Hematopoietic multipotent progenitor cell treated with erythropoietin and hydrocortisone succinate and interleukin-3 and kit ligand, for 17 days (in vitro differentiated cells): Measurements from ENCODE around the gene UNC5B.

Source experiments
- DNase-seq: peaks from one replicate; pipeline ENCODE4 v3.0.0-alpha.2; 2015; ENCODE audit warnings: low spot score

UNC5B gene

GRCh38 chr10:71223347-71224058, 11.1 kb downstream of the UNC5B start:
- no peak for DNase-seq

DNA sequence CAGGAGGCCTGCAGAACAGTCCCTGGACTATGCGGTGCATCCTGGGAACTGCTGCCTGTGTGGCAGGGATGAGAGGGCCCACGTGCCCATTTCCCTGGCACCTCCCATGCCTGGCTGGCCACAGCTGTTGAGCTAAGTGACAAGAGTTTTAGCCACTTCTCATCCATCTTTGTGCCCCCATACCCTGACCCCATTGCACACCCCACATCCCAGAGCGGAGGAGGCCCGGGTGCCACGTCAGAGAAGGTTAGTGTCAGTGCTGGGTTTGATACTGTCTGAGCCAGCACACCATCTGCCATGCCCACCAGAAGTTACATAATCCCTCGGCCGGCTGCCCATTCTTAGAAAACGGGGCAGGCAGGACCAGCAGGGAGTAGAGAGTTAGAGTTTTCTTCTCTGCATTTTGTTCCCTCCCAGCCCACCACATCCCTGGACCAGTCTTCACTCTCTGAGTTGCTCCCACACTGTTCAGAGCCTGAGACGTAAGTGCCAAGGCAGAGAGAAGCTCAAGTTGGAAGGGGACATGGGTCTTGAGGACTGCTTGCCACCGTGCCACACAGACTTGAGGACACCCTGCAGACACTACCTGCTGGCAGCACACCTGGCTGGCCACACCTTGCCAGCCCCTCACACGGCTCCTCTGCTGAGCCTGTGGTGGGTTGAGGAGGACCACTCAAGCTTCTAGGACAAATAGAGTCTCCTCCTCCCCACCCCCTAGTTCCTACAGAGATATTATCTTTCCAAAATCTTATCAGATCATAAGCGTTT, 13.1 kb downstream of the UNC5B start:
- no peak for DNase-seq

DNA sequence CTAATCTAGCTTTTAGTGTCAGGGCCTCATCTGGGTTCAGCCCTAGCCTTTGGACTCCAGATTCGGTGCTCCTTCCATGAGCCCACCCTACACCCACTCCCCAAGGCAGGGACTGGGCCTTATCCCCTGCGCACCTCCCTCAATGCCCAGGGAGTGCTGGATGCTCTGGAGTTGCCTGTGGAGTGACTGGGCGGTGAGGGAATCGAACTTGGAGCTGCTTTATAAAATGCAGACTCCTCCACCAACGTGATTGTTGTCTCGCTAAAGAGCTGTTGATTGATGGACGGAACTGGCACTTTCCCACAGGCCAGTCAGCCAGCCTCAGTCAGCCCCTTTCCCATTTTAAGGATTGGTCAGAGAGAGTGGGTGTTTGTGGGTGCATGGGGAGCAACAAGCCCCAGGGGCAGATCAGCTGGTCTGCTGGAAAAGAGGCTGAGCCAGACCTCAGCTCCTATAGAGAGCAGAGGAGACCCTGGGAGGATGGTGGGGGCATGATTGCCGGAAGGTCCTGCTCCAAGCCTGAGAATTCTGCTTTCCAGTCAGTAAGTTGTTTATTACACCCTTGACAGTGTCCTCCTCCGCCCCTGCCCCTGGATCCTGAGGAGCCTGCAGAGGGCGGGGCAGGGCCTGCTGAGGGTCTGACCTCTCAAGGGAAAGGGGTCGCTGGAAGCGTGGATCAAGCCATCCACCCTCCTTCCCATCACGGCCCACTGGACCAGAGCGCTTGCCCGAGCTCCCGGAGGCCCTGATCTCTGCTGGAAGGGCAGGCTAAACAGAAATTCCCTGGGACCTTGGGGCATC, 16.7 kb downstream of the UNC5B start:
- no peak for DNase-seq

DNA sequence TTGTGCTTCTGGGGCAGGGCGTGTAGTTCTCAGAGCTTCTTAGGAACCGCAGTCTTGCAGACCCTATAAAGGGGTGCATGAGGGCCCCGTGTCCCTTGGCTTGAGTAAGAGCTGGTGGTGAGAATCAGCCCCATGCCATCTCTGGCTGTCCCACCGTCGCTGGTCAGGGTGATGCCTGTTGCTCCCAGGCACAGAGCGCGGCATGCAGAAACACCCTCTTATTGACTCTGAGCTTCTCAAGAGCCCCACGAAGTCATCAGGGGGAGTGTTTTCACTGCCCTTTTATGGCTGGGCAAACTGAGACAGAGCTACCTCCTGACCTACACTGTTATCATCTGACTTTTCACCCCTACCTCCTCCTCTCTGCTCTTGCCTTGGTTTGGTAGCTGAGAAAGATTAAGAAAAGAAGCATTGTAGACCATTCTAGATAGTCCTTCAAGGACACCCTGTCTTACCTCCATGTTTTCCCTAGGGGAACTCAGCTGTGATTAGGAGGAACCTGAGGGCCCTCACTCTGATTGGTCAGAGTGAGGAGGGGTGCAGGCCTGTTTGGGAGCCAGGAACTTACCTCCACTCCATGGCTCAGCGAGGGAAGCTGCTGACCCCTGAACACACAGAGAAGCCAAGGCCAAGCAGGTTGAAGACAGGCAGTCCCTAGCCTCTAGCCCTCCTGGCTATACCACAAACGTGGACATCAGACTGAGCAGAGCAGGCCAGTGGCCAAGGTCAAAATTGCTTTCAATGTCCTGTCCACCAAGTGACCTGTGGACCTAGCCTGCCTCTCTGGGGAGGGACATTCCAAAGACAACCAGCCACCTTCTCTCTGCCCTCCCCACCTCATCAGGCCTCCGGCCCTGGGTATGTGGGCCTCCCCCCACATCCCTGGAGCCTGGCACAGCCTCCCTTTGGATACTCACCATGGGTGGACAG, 17.6 kb downstream of the UNC5B start:
- DNase-seq: no peak

- no peak for DNase-seq
Measured at GRCh38 chr10:71230656-71231025, 18.3 kb downstream of the UNC5B start.

GRCh38 chr10:71231206-71231605, 18.8 kb downstream of the UNC5B start:
- DNase-seq: no peak

GRCh38 chr10:71232089-71232998, 20.0 kb downstream of the UNC5B start:
- no peak for DNase-seq

GRCh38 chr10:71233482-71233892, 21.1 kb downstream of the UNC5B start:
- no peak for DNase-seq

DNA sequence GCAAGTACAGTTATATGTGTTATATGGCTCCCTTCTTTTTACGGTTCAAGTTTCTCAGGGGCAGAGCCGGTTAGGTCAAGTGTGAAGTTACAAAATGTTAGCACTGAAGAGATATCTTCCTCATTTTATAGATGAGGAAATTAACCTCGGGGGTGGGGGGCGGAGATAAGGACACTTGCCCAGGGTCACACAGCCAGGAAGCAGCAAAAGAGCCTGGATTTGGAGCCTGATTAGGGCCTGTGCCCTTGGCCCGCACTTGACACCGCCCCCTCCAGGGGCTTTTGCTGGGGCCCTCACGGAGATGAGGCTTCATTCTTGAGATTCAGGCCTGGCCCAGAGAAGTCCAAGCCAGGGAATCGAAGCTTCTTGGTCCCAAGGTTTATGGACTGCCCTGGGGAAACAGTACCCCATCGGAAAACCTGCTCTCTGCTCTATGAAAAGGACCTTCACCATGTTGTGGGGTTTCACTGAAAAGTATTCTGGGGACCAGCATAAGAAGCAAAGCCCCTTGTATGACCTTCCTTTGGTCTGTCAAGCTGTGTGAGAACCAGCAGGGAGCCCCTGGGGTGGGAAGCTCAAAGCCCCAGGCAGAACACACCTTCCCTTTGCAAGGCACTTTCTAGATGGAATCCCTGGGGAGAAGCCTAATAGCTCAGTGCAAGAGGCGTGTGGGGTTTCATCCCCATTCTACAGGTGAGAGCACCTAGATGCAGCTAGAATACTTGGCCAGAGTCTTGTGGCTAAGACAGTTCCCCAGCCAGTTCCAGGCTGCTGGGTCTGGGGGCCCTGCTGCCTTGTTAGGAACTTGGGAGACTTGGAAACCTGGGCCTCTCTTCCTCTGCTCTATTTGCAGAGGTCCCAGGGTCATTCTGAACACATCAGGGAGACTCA, 21.9 kb downstream of the UNC5B start:
- DNase-seq: no peak

DNA sequence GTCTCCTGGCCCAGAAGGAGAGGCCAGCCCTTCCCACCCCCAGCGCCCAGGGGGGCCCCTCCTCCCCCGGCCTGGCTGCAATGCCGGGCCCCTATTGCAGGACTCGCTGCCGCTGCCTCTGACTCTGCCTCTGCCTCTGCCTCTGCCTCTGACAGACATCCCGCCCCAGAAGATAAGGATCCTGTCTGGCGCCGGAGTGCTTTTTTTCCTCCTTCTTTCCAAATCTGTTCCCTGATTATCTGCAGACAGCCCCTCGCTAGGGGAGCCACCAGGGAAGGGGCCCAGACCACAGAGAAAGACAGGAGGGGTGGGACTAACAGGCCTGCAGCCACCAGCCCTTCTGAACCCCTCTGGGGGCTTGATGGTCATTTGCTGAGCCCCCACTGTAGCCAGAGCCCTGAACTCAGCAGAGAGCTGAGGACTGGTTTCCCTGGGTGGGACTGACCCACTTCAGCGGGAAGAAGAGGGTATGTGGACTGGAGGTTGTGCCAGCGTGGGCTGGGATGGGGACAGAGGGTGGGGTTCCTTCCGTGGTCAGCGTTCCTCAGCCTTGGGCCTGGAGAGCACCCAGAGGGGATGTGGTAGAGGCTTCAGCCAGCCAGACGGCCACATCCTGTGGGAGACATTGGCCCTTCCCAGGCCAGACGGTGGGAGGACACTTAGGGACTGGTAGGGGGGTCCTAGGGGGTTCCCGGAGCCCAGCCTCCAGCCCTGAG, 22.8 kb downstream of the UNC5B start:
- DNase-seq: no peak

GRCh38 chr10:71235808-71236207, 23.4 kb downstream of the UNC5B start:
- no peak for DNase-seq

DNA sequence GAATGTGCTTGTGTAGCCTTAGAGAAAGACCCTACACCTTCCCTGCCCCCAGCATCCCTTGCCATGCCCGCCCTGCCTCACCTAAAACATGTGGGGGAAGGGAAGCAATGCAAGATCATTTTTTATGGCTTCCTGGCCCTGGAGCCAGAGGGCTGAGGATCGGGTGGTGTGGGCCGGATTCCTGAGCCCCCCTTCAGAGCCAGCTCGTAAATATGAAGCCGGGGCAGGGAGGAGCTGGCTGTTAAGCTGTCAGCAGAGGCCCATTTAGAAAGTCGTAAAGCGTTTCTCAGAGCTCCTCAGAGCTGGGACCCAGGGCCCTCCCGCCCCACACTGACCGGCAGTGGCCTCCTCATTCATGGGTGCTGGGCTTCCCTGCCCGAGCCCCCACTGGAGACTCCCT, 23.9 kb downstream of the UNC5B start:
- DNase-seq: no peak

DNA sequence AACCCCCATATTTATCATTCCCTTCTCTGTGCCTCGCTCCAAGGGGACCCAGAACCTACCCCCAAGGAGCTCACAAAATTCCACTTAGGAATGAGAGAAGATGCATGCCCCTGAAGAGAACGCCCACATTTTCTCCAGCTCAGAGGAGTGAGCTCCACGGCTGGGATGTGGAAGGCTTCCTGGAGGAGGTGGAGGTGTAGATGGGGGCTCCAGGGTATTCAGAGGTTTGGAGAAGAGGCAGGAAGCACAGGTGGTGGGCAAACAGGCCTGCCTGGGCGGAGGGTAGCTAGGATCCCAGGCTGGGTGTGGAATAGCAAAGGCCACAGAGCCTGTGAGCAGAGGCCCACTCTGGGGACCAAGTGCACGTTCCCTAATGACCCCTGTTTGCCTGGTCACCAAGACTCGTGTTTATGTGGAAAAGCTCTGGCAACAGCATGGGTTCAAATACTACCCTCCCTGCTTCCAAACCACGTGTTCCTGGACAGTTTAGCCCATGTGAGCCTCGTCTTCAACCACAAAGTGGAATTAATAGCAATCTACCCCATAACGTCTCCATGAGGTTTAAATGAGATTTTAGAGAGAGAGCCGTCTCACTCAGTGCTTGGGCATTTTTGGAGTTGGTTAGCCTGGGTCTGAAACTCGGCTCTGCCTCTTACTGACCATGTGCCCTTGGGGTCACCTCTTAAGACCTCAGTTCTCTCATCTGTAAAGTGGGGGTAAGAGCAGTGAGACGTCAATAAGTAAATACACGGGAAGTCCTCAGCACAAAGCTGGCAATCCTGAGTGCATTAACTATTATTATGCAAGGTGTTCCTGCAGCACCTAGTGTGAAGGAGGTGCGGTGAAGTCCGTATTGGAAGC, 24.7 kb downstream of the UNC5B start:
- no peak for DNase-seq

GRCh38 chr10:71237843-71238623, 25.7 kb downstream of the UNC5B start:
- no peak for DNase-seq

- no peak for DNase-seq
Measured at GRCh38 chr10:71238626-71239025, 26.3 kb downstream of the UNC5B start.

DNA sequence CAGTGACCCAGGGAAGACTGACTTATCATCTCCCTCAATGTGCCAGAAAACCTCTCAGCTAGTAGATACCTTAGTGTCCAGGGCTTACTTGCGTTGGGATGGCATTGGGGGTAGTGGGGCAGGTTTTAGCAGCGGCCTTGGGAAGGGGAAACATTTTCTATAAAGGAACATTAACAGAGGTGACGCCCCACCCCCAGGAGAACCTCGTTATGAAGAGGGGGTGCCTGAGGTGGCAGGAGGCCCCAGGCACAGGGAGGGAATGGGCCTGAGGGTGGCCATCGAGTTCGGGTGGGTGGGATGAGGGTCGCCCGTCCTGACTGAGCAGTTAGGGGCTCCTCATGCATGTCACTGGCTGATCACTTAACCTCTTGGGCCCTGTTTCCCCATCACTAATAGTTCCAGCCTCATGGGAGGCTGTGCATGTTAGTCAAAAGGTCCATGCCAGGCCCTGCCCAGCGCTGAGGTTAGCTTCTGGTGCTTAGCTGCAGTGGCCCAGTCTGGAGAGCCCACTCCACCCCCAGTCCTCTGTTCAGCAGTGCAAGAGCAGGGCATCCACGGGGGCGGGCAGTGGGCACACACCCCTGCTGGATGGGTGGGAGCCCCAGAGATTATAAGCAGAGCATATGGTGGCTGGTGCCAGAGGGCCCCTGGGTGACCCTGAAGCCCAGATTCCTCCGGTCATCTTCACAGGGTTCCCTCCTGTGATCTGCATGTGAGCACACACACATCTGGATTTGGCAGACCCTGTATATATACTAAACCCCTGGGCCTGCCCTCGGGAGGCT, 27.0 kb downstream of the UNC5B start:
- no peak for DNase-seq
